Amygdala (tissue), 56 donors: ENCODE measurements around the gene FYB1.

Source experiments
- DNase-seq, 56 donors: peaks; one replicate each; lab custom pipeline; 2025; lab: John Stamatoyannopoulos, UW

FYB1 gene

DNA sequence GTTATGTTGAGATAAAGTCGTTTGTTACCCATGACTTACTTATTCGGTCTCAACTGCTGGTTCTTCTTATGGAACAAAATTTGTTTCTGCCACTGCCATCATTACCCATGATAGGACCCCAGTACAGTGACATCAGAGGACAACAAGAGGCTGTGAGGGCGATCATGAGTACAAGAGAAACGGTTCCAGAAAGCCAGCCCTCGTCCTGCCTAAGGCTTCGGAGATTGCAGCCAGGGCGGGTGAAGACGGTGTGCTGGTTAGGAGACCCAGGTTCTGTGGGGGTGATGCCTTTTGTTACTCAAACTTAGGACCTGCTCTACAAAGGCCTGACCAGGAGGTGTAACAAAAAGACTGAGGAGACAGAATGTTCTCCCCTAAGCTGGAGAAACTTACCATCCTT lies 10.9 kb downstream of the FYB1 start:
- no peak for DNase-seq

- no peak for DNase-seq
These were observed 11.9 kb downstream of the FYB1 start for GRCh38 chr5:39207345-39208045.

- DNase-seq = no peak
These were observed 12.6 kb downstream of the FYB1 start for GRCh38 chr5:39206630-39207321.

DNA sequence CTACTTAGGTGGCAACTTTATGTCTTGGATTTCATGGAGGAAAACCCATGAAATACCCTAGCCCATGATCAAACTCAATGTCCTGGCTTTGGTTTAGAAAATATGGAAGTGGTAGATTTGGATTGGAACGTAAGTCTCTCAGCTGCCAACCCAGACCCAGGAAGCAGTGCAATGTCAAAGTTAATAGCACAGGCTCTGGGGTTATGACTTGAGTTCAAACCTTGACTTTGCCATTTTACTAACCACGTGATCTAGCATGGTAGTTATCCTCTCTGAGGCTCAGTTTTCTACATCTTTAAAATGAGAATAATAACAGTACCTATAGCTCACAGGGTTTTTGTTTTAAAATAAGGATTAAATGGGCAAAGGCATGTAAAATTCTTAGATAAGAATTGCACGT lies 13.8 kb downstream of the FYB1 start:
- no peak for DNase-seq

DNA sequence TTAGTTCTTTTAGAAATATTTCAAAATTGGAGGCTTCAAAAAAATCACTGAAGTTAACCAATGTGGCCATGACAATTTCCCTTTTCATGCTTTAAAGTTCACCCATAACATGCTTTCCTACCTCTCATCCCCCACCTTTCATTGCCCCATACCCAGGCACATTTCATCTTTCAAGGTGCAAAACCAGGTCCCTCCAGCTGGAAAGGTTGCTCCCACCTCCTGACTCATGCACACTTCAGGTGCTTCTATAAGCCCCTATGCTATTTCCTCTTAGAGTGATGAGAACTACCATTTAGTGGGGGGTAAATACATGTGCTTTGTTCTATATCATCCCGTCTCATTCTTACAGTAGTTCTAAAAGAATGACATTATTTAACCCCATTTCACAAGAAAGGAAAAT lies 15.4 kb downstream of the FYB1 start:
- DNase-seq = no peak

DNA sequence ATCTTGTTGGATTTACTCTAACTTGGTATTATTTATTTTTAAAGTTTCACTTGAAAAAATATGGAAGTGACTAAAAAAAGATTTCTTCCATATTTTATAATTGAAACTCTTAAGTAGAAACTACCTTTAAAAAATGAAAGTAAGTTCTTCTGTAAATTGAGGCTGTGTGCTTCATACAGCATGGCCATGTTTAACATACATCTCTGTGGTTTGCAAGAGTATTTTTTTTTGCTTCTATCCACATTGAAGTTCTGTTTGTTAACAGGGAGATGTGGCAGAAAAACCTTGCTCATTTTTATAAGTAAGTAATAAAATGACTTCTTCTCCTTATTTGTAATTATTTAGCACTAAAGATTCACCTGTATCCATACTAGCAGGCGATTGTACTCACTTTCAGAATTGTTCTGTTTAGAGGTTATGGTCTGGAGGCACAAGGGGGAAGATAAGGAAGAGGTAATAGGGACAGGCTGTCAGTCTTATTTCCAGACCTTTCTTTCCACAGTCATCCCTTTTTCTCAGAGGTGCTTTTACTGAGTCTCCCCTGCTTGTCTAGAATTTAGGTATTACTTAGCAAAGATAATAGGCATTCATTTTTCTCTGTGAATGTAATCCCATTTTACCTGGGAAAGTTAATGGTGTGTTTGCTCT lies 16.0 kb downstream of the FYB1 start:
- no peak for DNase-seq

GRCh38 chr5:39202597-39203274 lies 16.6 kb downstream of the FYB1 start:
- DNase-seq = no peak

DNA sequence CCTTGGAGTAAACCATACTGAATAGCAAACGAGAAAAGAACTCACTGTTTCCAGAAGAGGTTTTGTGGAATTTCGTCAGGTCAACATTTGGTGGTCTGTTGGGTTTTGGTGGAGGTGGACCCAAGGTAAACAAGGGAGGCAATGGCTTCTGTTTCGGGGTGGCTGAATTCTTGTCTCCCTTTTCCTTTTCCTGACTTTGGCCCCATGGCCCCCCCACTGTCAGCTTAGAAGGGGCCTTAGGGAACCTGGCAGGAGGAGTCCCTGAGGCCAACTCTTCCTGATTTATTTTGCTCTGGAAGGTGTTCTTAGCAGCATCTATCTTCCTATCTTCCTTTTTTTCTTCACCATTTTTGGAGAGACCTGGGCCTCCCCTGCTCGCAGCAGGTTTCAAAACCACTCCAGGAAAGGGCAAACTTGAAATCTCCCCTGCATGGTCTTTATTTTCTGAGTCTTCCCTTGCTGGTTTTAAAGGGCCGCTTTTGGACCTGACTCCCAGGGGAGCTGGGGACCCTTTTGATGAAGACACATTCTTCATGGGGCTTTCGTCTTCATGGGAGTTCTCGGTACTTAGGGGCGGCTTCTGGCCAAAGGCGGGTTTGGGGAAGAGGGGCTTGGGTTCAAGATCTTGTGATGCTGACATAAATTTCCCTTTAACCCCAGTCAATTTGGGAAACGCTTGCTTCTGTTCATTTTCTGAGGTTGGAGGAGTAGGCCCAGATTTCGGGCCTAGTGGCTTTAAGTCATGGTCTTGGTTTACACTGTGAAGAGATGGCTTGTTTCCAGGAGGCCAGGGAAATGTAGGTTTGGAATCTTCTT lies 17.4 kb downstream of the FYB1 start:
- no peak for DNase-seq

DNA sequence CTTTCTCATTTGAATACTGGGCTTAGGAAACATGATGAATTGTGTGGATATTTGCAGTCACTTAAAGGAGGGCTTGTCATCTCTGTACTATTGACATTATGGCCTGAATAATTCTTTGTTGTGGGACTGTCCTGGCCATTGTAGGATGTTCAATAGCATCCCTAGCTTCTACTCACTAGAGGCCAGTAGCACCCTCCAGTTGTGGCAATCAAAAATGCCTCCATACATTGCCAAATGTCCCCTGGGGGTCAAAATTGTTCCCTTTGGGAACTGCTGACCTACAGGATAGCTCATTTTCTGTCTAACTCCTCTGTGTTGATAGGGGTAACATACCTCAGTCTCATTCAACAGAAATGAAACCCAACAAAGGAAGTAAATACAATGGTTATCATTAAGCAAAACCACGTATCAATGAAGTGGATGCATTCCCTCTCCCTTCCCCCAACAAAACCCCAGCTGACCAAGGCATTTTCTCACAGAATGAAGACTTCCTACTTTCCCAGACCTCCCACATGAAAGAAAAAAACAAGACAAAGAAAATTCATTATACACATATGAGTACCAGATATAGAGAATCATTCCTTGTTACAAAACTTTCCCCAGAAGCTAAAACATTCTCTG lies 18.1 kb downstream of the FYB1 start:
- no peak for DNase-seq

DNA sequence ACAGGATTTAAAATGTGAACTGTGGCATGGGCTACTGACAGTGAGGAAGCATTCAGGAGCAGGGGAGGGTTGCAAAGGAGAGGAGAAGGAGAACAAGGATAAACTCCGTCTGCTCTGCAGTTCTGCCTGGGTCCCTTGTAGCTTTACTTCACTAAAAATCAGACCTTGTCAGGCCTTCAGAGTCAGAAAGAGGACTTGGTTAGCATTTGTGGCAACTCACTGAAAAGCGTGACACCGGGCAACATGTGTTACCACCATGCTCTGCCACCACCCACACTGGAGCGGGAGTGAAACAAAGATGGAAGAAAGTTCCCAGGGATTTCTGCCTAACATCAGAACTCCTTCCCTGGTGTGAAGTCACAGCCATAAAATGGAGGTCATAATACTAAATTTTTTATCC lies 19.3 kb downstream of the FYB1 start:
- DNase-seq = no peak

DNA sequence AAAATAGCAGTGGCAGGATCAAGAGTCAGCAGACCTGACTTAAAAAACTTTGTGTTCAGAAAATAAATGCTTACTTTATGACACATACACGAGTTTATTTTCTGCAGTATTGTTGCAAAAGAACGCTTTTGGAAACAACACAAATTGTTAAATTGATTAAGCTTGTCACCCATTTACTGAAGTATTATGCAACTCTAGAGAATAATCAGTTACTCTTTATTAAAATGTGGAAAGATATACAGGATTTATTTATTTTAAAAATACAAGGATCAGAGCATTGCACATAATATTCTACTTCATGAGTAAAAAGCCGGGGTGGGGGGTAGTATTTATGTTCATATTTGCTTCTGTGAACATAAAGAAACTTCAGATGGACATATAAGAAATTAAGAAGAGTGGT lies 20.0 kb downstream of the FYB1 start:
- no peak for DNase-seq

GRCh38 chr5:39198127-39198526 lies 21.2 kb downstream of the FYB1 start:
- no peak for DNase-seq

- DNase-seq = no peak
These were observed 21.8 kb downstream of the FYB1 start for GRCh38 chr5:39197556-39197955.

- DNase-seq = no peak
These were observed 24.1 kb downstream of the FYB1 start for GRCh38 chr5:39195198-39195826.

- DNase-seq = no peak
These were observed 24.8 kb downstream of the FYB1 start for GRCh38 chr5:39194466-39195136.

- DNase-seq = no peak
These were observed 25.6 kb downstream of the FYB1 start for GRCh38 chr5:39193553-39194465.

DNA sequence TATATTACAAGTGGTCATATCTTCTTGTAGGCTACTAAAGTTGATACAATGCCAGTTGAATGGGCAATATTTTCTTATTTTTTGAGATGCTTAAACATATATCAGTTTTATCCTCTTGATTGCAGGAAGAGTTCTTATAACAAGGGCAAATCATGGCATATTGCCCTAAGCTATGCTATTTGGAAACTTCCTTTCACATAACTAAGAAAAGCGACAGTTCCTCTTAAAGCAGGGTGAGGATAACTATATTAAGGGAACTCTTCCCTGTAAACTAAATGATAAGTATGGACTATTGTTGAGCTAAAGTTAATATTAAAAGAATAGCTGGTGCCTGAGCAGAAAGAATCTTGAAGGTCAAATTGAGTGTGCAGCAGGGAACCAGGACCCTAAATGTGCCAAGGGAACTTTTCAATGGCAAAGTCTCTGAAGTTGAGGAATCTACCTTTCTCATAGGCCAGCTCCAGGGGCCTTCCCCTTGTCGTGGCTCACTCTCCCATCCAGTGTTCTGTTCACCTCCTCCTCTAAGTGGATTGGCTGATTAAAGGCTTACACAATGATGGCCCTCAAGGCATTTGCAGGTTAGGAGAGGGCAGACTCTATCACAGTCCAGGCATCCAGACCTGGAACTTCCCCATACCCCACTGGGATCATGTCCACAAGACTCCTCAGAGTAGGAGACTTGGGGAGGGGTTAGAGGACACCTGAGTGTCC lies 26.8 kb downstream of the FYB1 start:
- DNase-seq = no peak
